MM.1S (cell line): ENCODE results near the gene EGFL7.

Experiments used
- EZH2 ChIP-seq: fragments of 300-600 bp; sonication (generic); optimal IDR thresholded peaks from 2 replicates; pipeline ENCODE3; 2017; ENCODE audit warnings: low read depth, mild to moderate bottlenecking, antibody characterized with exemption, low read length, mixed read lengths
- EZH2phosphoT487 ChIP-seq: fragments of 300-600 bp; sonication (generic); IDR thresholded peaks from 2 replicates; pipeline ENCODE4 v1.6.1; 2018; ENCODE audit warnings: antibody characterized with exemption, low read length
- TF ChIP-seq, protein P1 (sequence below): fragments of 300-600 bp; sonication (generic); IDR thresholded peaks from 2 replicates; pipeline ENCODE4 v1.5.1; 2016; ENCODE audit warnings: antibody characterized with exemption, low read length, mixed read lengths

DNA sequence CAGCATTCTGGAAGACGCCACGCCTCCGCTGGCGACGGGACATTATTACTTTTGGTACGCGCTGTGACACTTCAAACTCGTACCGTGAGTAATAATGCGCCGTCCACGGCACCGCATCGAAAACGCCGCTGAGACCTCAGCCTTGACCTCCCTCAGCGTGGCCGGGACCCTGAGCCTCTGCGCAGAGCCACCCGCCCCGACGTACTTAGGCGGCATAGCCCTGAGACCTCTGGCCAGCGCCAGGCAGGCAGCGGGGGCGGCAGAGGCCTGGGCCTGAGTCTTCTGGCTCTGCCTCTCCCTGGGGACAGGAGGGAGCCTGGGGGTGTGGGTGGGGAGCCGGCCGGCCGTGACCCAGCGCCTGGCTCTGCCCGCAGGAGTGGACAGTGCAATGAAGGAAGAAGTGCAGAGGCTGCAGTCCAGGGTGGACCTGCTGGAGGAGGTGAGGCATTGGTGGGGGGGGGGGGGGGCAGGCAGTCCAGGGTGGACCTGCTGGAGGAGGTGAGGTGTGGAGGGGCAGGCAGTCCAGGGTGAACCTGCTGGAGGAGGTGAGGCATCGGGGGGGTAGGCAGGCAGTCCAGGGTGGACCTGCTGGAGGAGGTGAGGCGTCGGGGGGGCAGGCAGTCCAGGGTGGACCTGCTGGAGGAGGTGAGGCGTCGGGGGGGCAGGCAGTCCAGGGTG lies 8.0 kb downstream of the EGFL7 start:
- TF ChIP-seq, protein P1, sequence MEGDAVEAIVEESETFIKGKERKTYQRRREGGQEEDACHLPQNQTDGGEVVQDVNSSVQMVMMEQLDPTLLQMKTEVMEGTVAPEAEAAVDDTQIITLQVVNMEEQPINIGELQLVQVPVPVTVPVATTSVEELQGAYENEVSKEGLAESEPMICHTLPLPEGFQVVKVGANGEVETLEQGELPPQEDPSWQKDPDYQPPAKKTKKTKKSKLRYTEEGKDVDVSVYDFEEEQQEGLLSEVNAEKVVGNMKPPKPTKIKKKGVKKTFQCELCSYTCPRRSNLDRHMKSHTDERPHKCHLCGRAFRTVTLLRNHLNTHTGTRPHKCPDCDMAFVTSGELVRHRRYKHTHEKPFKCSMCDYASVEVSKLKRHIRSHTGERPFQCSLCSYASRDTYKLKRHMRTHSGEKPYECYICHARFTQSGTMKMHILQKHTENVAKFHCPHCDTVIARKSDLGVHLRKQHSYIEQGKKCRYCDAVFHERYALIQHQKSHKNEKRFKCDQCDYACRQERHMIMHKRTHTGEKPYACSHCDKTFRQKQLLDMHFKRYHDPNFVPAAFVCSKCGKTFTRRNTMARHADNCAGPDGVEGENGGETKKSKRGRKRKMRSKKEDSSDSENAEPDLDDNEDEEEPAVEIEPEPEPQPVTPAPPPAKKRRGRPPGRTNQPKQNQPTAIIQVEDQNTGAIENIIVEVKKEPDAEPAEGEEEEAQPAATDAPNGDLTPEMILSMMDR, result no peak
- no peak for TF ChIP-seq EZH2
- no peak for TF ChIP-seq EZH2phosphoT487
